HL-60/S4 (cell line): ENCODE measurements around the gene LSM14A.
"Not testable (repeated sequence)": the region's sequence is repeated elsewhere in the genome, so short reads cannot be mapped to it uniquely, and the experiment has no call there.

Experiments used
- in situ Hi-C: fragments of 300-500 bp; cut with MboI; formaldehyde crosslinking; loops from 2 replicates; pipeline ENCODE4 v1.14.3; 2022; ENCODE audit warnings: low sequenced_read_pairs

LSM14A gene

GRCh38 chr19:34189199-34189916, 17.1 kb downstream of the LSM14A start:
- in situ Hi-C loops = no loop called here

GRCh38 chr19:34189917-34190425, 17.7 kb downstream of the LSM14A start:
- in situ Hi-C loops = no loop called here

GRCh38 chr19:34191355-34191962, 19.2 kb downstream of the LSM14A start:
- in situ Hi-C loops = no loop called here

GRCh38 chr19:34193439-34193838, 21.1 kb downstream of the LSM14A start:
- in situ Hi-C loops = no loop called here

- in situ Hi-C loops = no loop called here
Measured at GRCh38 chr19:34193876-34194275, 21.6 kb downstream of the LSM14A start.

GRCh38 chr19:34201133-34201532, 28.8 kb downstream of the LSM14A start:
- in situ Hi-C loops = no loop called here

GRCh38 chr19:34205324-34205723, 33.0 kb downstream of the LSM14A start:
- in situ Hi-C loops = not testable (repeated sequence)

- in situ Hi-C loops = no loop called here
Measured at GRCh38 chr19:34208291-34208884, 36.1 kb downstream of the LSM14A start.

DNA sequence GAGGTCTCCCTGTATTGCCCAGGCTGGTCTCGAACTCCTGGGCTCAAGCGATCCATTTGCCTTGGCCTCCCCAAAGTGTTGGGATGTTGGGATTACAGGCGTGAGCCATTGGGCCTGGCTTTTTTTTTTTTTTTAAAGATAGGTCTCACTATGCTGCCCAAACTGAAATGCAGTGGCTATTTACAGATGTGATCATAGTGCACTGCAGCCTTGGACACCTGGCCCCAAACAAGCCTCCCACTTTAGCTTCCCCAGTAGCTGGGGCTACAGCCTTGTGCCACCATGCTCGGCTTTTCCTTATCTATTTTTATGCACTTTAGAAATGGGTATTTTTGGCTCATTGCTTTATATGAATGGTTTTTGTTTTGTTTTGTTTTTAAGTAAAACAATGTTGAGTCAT, 37.4 kb downstream of the LSM14A start:
- in situ Hi-C loops = no loop called here

- in situ Hi-C loops = no loop called here
Measured at GRCh38 chr19:34213283-34213682, 41.0 kb downstream of the LSM14A start.

DNA sequence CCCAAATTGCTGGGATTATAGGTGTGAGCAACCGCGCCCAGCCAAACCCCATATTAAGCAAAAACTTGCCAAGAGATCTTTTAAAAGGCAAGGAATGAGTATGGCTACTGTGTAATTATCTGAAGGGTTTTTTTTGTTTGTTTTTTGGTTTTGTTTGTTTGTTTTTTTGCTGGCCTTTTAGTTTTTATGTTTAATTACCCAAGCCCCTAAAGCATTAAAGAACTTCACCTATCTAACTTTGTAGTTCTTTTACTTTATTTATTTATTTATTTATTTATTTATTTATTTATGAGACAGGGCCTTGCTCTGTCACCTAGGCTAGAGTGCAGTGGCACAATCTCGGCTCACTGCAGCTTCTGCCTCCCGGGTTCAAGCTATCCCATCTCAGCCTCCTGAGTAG, 41.7 kb downstream of the LSM14A start:
- in situ Hi-C loops = no loop called here

DNA sequence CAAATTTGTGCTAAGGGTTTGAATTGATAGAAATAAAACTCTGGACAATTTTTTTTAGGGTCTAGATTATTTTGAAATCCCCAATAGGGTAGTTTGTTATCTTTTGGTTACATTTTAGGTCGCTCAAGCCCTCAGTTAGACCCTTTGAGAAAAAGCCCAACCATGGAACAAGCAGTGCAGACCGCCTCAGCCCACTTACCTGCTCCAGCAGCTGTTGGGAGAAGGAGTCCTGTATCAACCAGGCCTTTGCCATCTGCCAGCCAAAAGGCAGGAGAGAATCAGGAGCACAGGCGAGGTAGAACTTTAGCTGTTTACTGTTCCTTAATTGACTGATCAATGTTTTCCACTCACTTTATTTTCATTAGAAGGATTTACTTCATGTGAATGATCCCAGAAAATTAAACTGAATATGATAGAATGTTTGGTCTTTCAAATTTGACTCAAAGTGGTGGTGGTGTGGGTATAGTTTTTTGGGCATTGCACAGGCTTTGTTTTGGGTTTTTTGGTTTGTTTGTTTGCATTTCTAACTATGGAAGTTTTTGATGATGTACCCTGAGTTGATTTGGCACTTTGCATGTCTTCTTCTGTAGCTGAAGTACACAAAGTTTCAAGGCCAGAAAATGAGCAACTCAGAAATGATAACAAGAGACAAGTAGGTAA, 42.8 kb downstream of the LSM14A start:
- in situ Hi-C loops = no loop called here

GRCh38 chr19:34215666-34216038, 43.3 kb downstream of the LSM14A start:
- in situ Hi-C loops = no loop called here

DNA sequence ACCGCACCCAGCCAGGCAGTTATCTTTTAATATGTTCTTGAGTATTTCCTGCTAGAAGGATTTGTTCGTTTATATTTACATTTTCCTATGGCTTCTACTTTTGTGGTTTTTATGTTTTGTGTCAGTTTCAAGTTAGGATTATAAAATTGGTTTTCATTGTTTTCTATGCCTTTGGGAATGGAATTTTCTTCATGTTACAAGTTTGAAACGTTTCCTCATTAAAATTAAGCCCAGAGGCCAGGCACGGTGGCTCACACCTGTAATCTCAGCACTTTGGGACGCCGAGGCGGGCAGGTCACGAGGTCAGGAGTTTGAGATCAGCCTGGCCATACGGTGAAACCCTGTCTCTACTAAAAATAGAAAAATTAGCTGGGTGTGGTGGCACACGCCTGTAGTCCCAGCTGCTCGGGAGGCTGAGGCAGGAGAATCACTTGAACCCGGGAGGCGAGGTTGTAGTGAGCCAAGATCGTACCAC, 44.5 kb downstream of the LSM14A start:
- in situ Hi-C loops = not testable (repeated sequence)

GRCh38 chr19:34217952-34218817, 45.9 kb downstream of the LSM14A start:
- in situ Hi-C loops = no loop called here

- in situ Hi-C loops = no loop called here
Measured at GRCh38 chr19:34218818-34219164, 46.5 kb downstream of the LSM14A start.

DNA sequence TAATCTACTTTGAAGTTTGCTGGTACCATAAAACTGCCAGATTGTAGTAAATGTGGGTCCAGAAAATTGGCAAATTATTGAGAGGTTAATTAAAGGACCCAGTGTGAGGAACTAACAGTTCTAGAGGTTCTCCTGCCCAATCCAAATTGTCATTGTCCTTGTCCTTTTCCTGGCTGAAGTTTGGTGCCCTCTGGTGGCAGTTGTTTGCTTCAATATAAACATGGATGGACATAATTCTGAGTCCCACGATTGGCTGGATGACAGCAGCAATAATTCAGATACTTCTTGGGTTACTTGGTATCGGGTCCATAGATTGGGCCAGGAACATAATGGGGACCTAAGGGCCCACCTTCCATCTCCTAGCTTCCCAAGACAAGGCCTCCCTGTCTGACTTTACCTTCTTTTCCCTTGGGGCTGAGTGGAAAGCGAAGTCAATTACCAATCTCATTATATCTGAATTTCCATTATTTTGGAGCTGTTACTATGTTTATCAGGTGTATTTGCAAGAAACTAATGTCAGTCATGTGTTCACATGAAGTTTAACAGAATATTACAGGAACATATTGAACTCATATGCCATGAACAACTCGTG, 48.3 kb downstream of the LSM14A start:
- in situ Hi-C loops = no loop called here

GRCh38 chr19:34222386-34222785, 50.1 kb downstream of the LSM14A start:
- in situ Hi-C loops = no loop called here

DNA sequence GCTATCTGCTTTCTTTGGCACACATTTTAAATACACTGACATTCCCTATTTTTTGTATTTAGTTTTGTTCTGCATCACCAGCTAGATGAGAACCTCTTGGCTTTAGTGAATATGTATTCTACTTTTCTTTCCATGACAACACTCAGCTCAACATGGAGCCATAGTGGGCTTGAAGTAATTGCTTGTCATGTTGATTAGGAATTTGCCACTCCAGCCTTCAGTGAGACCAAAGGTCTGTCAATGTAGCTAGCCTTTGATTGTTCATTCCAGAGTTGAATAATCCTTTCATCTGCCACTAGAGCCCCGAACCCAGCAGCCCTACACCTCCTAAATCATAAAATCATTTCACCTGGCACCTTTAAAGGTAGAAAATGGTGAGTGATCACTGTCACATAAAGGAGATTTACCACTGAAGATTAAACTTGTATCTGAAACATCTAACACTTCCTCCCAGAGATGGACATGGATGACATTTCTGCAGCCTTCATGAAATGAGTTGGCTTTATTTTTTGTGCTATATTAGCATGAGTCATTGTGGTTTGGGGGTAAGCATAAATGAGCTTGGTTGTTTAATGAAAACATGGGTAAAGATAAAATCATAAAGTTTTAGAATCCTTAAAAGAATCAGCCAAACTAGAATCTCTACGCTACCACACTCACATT, 52.8 kb downstream of the LSM14A start:
- in situ Hi-C loops = no loop called here

DNA sequence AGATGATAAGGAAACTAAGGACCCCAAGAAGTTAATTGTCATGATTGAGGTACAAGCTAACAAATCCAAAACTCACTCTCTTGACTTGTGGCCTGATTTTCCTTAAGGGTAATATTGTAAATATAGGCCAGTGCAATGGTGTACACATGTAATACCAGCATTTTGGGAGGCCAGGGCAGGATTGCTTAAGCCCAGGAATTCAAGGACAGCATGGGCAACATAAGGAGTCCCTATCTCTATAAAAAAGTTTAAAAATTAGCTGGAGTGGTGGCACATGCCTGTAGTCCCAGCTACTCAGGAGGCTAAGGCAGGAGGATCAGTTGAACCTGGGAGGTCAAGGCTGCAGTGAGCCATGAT, 53.3 kb downstream of the LSM14A start:
- in situ Hi-C loops = no loop called here
